ENCODE results near the gene CASP2. TPM values are rescaled to one million over a fixed set of nuclear protein-coding genes. Genes with fewer than 3 reads are reported as not detected.
"Not testable (repeated sequence)": the region's sequence is repeated elsewhere in the genome, so short reads cannot be mapped to it uniquely, and the experiment has no call there.

Gene CASP2
- polyA plus RNA-seq, 5 donors = 52.2 to 64.8 (median 62.7) TPM

GRCh38 chr7:143263266-143264195 lies 24.6 kb upstream of the CASP2 start, which contains the start of gene GSTK1:
TSS of gene GSTK1 (plus strand) at chr7:143263441. CDS start at chr7:143263514, 73 bp downstream.
- peak; percentile 65 to 72 for DNase-seq

GRCh38 chr7:143264196-143264568 lies 24.0 kb upstream of the CASP2 start:
- DNase-seq = not testable (repeated sequence)

- no peak for DNase-seq
Measured at GRCh38 chr7:143265017-143265693, 23.0 kb upstream of the CASP2 start.

- no peak for DNase-seq
Measured at GRCh38 chr7:143269251-143269650, 18.9 kb upstream of the CASP2 start.

- DNase-seq = no peak
Measured at GRCh38 chr7:143271240-143271639, 16.9 kb upstream of the CASP2 start.

GRCh38 chr7:143272871-143273270 lies 15.3 kb upstream of the CASP2 start:
- no peak for DNase-seq

- DNase-seq = peak; percentile 73 to 78
Measured at GRCh38 chr7:143279186-143280098, 8.7 kb upstream of the CASP2 start.

- DNase-seq = no peak
Measured at GRCh38 chr7:143280160-143280559, 8.0 kb upstream of the CASP2 start.

- DNase-seq = no peak
Measured at GRCh38 chr7:143280566-143280965, 7.6 kb upstream of the CASP2 start.

GRCh38 chr7:143281529-143281928 lies 6.6 kb upstream of the CASP2 start:
- no peak for DNase-seq

GRCh38 chr7:143282124-143282523 lies 6.0 kb upstream of the CASP2 start:
- DNase-seq = no peak

GRCh38 chr7:143283381-143283780 lies 4.8 kb upstream of the CASP2 start:
- DNase-seq = no peak

- DNase-seq = no peak
Measured at GRCh38 chr7:143284591-143285469, 3.3 kb upstream of the CASP2 start, which contains the start of gene TMEM139. TSS of gene TMEM139 (plus strand) at chr7:143284958. CDS start at chr7:143285958, 1,000 bp downstream.

GRCh38 chr7:143285470-143285778 lies 2.7 kb upstream of the CASP2 start:
- no peak for DNase-seq

- DNase-seq = no peak
Measured at GRCh38 chr7:143285806-143286521, 2.2 kb upstream of the CASP2 start.

- DNase-seq = no peak
Measured at GRCh38 chr7:143286522-143286890, 1.6 kb upstream of the CASP2 start.

GRCh38 chr7:143287339-143287934 lies 714 bp upstream of the CASP2 start:
- no peak for DNase-seq

GRCh38 chr7:143288836-143289235 lies 685 bp downstream of the CASP2 start:
- DNase-seq = no peak

- DNase-seq = no peak
Measured at GRCh38 chr7:143289421-143289820, 1.3 kb downstream of the CASP2 start.

- not testable (repeated sequence) for DNase-seq
Measured at GRCh38 chr7:143289888-143290287, 1.7 kb downstream of the CASP2 start.

Measured in right lung (tissue), 5 donors.